Measurements from ENCODE around the gene GUCD1.

Gene GUCD1

GRCh38 chr22:24550902-24551435 is 4.0 kb downstream of the GUCD1 start:
- no peak for DNase-seq (ENCODE audit: low read depth)
- no peak for TF ChIP-seq CTCF (conservative IDR thresholded peaks at IDR 0.05; ENCODE audit: low read length)
- H3K4me3 ChIP-seq (ENCODE audit: low read length), result no peak overlapping the region

GRCh38 chr22:24550028-24550901 is 4.7 kb downstream of the GUCD1 start:
- TF ChIP-seq CTCF (conservative IDR thresholded peaks at IDR 0.05; ENCODE audit: low read length), result no peak
- no peak overlapping the region for H3K4me3 ChIP-seq (ENCODE audit: low read length)
- DNase-seq (ENCODE audit: low read depth), result no peak

GRCh38 chr22:24548812-24549211 is 6.1 kb downstream of the GUCD1 start:
- DNase-seq (ENCODE audit: low read depth), result no peak
- no peak for TF ChIP-seq CTCF (conservative IDR thresholded peaks at IDR 0.05; ENCODE audit: low read length)
- no peak overlapping the region for H3K4me3 ChIP-seq (ENCODE audit: low read length)

GRCh38 chr22:24543679-24544243 is 11.2 kb downstream of the GUCD1 start:
- no peak overlapping the region for H3K4me3 ChIP-seq (ENCODE audit: low read length)
- no peak for TF ChIP-seq CTCF (conservative IDR thresholded peaks at IDR 0.05; ENCODE audit: low read length)
- no peak for DNase-seq (ENCODE audit: low read depth)

GRCh38 chr22:24543185-24543601 is 11.7 kb downstream of the GUCD1 start:
- no peak for TF ChIP-seq CTCF (conservative IDR thresholded peaks at IDR 0.05; ENCODE audit: low read length)
- H3K4me3 ChIP-seq (ENCODE audit: low read length), result no peak overlapping the region
- no peak for DNase-seq (ENCODE audit: low read depth)

- no peak for TF ChIP-seq CTCF (conservative IDR thresholded peaks at IDR 0.05; ENCODE audit: low read length)
- H3K4me3 ChIP-seq (ENCODE audit: low read length), result no peak overlapping the region
- no peak for DNase-seq (ENCODE audit: low read depth)
Measured at GRCh38 chr22:24542641-24543040, 12.3 kb downstream of the GUCD1 start.
